NCI-H2171 treated with DMSO at 0.1 percent for 48 hours (cell line): ENCODE measurements around the gene TRIML1.

Experiments used
- DNase-seq: peaks from one replicate; lab custom pipeline; 2025; lab: John Stamatoyannopoulos, UW

TRIML1 gene, protein sequence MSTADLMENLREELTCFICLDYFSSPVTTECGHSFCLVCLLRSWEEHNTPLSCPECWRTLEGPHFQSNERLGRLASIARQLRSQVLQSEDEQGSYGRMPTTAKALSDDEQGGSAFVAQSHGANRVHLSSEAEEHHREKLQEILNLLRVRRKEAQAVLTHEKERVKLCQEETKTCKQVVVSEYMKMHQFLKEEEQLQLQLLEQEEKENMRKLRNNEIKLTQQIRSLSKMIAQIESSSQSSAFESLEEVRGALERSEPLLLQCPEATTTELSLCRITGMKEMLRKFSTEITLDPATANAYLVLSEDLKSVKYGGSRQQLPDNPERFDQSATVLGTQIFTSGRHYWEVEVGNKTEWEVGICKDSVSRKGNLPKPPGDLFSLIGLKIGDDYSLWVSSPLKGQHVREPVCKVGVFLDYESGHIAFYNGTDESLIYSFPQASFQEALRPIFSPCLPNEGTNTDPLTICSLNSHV

DNA sequence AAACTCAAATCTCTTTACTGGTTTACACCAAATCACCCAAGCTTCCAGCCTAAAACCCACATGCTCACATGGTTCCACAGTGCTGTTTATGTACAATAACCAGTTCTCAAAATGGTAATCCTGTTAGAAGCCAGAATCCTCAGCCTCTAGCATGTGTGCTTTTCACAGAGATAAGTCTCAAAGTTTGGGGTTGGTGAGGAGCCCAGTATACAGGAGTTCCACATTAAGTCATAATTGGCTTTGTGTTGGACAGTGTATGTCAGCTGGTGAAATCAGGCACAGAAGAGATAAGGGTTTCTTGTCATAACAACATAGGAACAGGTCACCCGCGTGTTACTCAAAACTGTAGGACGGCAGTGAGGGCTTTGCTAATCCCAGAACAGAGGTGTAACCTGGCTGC lies at the start of gene TRIML1:
Gene TRIML1, plus strand, starts transcription at position 301 of the 400 bp plus-strand sequence. CDS start 118 bp downstream, outside the sequence.
- DNase-seq, result no peak

DNA sequence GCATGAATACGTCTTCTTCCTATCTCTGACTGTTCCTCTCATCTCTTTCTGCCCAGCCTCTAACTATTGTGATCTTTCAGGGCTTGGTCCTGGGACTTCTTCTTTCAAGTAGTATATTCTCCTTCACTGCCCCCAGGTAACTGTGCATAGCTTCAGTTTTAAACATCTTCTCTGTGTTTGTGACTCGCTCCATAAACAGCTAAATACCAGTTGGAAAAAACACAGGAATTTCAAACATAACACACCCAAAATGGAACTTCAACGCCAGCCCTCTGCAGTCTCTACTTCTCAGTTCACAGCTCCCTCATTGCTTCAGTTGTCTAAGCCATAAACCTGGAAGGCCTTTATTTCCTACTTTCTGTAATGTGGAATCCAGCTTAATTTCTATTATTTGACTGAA lies 46.4 kb upstream of the TRIML1 start:
- DNase-seq, result no peak

DNA sequence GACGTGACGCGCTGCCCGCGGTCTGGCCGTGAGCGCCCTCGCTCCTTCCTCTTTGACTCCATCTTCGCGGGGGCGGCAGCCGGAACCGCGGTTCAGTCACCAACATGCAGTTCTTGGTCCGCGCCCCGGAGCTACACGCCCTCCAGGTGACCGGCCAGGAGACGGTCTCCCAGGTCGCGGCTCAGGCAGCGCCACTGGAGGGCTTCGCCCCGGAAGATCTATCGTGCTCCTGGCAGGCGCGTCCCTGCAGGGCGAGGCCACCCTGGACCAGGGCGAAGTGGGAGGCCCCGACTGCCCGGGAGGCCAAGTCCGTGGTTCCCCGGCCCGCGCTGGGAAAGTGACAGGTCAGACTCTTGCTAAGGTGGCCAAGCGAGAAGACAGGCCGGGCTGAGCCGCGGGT lies 32.8 kb upstream of the TRIML1 start:
- DNase-seq, result no peak

DNA sequence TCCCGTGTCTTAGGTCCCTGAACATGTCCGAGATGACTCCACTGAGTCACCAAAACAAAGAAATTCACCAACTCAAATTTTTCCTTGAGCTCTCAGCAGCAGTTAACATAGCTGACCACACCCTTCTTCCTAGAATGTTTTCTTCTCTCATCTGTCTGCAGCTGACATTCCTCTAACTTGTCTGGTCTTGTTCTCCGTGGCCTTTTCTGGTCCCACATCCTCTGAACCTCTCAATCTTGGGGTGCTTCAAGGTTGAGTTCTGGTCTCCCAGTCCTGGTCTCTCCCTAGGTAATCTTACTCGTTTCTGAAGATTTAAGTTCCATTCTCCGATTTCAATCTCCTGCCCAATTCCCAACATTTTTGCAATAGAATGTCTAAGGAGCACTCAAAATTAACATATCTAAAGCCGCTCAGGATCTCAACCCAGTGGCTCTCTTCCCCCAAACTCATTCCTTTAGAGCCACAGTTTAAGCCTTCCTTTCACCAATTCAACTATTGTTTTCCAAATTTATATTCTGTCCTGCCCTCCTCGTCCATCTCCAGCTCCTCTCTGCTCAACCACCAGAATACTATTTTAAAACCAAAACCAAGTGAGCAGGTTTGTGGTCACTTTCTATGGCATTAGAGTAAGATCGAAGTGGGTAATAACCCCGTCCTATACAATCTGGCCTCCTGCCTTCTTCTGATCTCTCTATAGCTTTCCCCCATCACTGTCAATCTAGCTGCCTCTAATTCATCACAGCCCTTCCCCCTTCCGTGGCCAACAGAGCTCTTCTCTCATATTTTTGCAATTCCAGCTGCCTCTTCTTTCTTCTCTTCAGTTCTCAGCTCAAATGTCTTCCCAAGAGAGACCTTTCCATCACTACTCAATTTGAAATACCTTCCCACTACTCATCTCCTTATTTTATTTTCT lies 31.1 kb upstream of the TRIML1 start:
- DNase-seq, result no peak

DNA sequence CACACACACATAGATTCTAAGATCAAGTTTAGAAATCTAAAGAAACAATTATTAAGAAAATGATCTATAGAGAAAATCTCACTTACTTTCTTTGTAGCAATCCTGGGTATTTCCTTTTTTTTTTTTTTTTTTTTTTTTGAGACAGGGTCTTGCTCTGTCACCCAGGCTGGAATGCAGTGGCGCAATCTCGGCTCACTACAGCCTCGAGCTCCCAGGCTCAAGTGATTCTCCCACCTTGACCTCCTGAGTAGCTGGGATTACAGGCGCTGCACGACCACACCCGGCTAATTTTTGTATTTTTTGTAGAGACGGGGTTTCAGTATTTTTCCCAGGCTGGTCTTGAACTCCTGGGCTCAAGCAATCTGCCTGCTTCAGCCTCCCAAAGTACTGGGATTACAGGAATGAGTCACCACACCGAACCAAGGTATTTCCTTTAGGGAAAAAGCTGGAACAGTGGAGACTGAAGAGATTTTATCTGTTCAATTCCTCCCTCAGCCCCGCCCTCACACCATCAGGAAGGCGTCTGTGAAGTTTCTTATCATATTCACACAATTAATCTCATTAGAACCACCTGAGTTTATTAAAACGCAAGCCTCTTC lies 30.0 kb upstream of the TRIML1 start, which contains the start of gene TRIML2:
Gene TRIML2, minus strand, starts transcription at position 447 of the 599 bp plus-strand sequence. CDS start 4,235 bp downstream, outside the sequence.
- DNase-seq, result no peak

DNA sequence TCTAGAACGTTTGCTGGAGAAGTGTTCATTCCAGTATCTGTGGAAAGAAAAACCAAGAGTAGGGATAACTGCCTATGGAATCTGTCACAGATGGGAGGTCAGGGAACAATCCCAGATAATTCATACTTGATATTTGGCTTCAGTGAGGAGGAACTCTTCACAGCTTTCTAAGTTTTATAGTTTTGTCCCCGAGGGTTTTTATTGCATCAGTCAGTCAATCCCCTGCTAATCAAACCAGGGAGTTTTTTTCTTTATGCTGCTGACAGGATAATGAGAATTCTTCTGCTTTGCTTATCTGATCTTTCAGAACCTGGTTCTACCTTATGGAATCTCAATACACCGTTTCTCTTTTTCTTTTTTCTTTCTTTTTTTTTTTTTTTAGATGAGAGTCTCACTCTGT lies 29.2 kb upstream of the TRIML1 start:
- no peak for DNase-seq

DNA sequence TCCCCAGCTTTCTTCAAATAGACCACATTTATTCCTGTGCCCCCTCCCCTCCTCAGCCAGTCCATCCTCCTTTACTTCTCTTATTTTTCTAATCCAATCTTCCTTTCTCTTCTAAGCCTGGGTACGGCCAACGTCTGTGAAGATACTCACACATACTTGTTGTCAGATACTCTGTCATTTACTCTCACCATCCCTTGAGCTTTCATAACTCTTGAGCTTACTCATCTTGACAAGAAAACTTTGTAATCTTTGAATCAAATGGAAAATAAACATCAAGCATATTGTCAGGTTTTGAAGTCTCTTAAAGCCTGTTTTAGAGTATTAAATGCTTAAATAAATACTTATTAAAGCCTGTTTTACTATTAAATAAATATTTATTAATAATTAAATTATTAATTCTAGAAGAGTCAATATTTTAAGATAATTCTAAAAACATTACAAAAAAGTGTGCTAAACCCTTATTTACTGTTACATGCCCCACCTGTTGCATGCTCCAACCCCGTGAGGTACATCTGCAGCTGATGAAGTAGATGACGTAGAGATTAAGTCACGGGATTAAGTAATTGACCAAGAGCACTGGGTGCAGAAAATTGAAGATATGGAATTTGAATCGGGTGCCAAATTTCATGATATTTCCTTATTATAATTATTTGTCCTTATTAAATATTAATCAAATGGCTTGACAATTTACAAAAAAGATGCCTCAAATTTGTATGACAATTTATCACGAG lies 28.3 kb upstream of the TRIML1 start:
- DNase-seq, result no peak

DNA sequence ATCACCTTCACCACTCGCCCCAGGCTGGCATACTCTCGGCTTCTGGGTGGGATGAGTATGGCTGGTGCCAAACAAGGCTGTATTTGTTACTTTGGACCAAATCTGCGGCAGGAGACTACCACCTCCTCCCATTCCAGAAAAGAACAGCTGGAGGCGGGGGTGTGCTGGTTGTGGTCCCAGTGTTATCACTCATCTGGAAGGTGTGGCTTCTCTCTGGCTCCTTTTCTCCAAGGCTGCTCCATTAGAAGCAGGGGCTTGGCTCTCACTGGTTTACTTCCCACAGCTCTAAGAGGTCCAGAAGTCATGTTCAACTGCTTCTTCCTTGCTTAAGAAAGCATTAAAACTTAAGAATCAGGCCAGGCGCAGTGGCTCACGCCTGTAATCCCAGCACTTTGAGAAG lies 27.3 kb upstream of the TRIML1 start:
- no peak for DNase-seq

DNA sequence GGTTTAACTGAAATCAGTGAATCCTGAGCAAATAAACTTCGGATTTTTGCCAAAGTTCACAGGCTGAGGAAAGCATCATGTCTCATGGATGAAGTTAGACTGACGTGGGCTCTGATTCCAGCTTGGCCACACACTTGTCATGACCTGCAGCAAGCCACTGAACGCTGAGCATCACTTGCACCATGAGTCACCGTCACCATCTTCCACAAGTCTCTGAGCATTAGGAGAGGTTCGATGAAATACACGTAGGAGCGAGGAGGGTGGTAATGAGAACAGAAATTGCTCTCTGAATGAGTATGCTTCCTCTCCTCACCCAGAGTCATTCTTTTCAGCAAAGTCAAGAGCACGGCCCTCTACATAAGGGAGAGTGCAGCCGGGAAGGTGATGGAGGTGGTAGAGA lies 26.1 kb upstream of the TRIML1 start:
- DNase-seq, result no peak

DNA sequence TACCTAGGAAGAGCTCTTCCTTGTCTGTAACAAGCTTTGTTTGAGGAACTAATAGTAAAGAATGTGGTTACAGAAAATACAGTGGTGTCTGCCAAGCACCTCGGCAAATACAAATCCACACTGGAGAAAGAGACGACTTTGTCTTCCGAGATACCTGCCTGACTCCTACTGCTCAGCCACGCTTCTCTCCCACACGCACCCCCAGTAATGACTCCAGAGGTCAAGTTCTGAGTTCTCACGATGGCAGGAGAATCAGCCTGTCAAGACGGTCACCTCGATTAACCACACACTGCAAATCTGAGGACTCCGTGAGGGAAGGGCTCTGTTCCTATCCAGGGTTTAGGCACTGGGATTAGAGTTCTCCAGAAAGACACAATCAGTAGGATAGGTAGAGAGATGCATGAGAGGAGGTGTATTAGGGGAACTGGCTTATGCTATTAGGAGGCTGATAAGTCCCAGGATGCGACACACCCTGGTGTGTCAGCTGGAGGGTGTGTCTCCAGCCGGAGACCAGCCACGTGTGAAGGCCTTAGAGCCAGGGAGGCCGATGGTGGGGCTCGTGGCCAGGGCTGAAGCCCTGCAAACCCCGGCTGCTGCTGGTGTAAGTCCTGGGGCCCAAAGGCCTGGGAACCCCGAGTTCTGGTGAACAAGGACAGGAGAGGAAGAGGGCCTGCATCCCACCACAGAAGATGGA lies 21.5 kb upstream of the TRIML1 start:
- no peak for DNase-seq

DNA sequence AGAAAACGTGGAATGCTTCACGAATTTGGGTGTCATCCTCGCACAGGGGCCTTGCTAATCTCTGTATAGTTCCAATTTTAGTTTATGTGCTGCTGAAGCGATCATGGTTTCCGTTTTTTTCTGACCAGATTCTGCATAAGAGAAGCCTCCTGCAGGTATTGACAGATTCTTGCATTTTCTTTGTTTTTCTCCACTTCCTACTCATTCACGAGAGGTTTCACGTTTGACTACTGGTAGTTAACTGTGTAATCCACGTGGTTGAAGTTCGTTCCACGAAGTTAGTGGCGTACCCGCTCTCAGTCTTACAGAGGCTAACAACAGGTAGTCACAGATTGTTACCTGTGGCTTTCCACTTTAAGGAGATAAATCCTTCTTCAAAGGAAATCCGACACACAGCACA lies 17.7 kb upstream of the TRIML1 start:
- no peak for DNase-seq

DNA sequence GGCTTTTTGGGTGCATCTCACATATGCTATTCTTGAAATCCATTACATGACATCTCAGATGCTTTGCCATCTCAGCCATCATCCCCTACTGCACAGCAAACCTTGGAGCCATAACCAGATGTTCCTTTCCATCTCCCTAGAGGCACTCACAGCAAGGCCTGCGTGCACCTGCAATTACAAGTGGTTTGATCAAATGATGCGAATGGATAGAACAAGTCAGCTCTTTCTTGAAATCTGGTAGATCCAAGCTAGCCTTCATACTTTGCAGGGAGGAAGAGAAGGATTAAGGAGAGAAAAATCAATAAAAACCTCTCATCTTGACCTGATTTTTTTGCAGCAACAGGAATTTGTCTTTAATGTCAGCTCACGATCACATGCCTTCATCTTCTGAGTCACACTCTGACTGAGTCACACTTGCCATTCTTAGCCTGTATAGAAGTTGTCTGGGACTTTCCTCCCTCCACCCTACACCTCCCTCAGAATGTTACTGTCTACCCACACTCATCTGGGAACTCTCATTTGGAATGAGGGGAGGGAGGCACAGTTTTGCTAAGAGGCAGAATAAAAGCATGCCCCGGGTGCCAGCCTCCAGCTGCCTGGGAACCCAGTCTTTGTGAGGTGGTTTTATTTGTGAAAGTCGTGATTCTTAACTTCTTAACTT lies 11.9 kb upstream of the TRIML1 start:
- DNase-seq, result no peak

DNA sequence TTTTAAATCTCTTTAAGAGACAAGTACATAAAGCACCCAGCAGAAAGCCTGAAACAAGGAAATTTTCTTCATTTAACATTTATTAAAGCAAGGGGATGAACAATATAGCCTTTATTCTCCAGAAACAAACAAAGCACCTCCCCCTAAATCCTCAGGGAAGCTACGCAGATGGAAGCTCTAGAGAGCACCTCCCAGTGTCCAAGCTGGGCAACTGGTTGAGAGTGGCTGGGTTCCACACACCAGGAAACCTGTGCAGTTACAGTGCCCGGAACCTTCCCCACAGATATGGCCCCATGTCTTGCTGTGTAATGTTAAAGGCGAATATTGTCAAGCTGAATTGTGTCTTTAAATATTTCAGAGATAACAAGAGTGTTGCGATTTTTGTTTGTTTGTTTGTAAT lies 8.9 kb upstream of the TRIML1 start:
- no peak for DNase-seq

DNA sequence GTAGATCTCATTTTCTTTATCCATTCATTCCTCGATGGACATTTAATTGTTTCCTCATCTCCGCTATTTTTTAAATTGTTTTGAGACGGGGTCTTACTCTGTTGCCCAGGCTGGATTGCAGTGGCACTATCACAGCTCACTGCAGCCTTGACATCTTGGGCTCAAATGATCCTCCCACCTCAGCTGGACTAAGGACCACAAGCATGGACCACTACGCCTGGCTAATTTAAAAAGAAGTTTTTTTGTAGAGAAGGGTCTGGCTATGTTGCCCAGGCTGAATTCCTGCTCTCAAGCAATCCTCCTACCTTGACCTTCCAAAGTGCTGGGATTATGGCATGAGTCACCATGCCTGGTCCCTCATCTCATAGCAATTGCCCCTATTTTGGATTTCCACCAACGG lies 7.0 kb upstream of the TRIML1 start:
- no peak for DNase-seq

DNA sequence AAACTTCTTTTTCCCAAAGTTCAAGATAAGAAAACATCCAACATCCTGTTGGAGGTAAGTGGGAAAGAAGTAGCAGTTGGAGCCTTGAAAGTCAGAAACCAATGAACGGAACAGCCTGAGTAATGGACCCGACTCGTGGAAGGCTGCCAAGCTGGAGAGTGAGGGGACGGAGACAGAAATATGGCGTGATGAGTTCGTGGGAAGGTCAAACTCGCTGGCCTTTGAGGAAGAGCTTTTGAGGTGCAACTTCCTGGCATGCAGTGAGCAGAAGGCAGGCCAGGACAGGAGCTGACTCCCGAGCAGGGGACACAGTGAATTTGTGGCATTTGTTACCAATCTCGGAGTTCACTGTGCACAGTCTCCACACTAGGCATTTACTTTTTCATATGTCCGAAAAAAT lies 1.0 kb upstream of the TRIML1 start:
- no peak for DNase-seq

DNA sequence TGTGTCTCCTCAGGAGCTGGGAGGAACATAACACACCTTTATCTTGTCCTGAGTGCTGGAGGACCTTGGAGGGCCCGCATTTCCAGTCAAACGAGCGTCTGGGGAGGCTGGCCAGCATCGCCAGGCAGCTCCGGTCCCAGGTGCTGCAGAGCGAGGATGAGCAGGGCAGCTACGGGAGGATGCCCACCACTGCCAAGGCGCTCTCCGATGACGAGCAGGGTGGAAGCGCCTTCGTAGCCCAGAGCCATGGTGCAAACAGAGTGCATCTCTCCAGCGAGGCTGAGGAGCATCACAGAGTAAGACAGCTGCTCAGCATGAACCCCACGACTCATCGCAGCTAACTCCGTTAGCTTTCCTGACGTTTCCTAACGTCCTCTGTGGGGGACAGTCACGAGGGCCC lies 430 bp downstream of the TRIML1 start:
- no peak for DNase-seq

DNA sequence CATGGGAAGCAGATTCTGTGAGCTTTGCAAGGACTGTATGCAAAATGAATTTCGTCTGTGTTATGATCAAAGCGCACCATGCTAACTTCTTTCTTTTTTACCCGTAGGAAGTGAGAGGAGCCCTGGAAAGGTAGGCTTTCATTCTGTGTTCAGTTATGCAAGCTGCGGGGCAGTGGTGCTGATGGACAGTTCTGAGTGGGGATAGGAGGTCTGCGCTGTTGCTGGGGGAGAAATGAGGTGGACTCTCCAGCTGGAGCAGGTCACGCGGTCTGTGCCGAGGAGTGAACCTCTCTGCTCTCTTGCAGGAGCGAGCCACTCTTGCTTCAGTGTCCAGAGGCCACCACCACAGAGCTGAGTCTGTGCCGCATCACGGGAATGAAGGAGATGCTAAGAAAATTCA lies 4.5 kb downstream of the TRIML1 start:
- no peak for DNase-seq

DNA sequence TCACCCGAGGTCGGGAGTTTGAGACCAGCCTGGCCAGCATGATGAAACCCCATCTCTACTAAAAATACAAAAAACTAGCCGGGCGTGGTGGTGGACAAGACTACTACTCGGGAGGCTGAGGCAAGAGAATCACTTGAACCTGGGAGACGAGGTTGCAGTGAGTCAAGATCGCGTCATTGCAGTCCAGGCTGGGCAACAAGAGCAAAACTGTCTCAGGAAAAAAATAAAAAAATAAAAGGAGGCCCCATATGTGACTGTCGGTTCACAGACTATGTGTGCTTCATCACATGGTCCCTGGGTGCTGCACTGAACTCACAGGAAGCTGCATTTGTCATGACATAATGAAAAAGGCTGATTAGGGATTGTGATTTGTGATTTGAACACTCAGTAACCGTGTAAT lies 6.4 kb downstream of the TRIML1 start:
- DNase-seq, result no peak

DNA sequence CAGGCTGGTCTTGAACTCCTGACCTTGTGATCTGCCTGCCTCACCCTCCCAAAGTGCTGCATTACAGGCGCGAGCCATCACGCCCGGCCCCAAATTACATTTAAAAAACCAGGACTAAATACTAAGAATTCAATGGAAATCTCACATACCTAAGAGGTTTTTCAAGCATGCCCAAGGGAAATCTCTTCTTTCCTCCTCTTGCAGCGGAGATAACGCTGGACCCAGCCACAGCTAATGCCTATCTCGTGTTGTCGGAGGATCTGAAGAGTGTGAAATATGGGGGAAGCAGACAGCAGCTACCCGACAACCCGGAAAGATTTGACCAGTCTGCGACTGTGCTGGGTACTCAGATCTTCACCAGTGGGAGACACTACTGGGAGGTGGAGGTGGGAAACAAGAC lies 7.4 kb downstream of the TRIML1 start:
- no peak for DNase-seq

DNA sequence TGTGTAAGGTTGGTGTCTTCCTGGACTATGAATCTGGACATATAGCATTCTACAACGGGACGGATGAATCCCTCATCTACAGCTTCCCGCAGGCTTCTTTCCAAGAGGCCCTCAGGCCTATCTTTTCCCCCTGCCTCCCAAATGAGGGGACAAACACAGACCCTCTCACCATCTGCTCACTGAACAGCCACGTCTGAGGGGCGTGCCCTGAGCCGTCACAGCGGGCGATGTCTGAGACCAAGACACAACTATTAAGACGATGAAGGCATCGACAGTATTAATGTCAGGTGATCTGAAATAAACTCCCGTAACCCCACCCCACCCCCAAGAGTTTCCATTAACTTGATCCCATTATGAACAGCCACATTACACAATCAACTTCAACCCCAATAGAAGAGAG lies 7.9 kb downstream of the TRIML1 start:
- no peak for DNase-seq

DNA sequence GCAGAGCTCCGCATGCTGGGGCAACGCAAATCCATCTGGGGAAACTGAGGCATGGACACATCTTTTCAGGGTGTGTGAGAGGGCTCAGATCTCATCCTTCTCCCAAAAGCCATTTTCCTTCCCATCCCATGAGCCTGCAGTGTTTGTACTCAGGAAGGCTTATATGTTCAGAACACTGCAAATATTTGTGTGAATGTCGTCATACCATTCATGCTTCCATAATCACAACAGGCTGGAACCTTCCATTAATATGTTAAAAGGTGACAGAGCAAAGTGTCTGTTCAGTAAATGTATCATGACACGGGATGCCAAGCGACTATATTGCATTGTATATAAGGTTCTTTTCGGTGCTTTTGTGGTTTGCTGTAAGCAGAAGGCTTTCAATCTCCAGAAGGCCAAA lies 8.5 kb downstream of the TRIML1 start:
- no peak for DNase-seq
